HL-60 (cell line): ENCODE measurements around the gene PCDHGA4.

Experiments
- GABPA ChIP-seq: IDR thresholded peaks from 2 replicates; pipeline ENCODE4 v1.6.1; 2012; ENCODE audit warnings: low read depth
- POLR2AphosphoS5 ChIP-seq: IDR thresholded peaks from 2 replicates; pipeline ENCODE4 v1.6.1; 2012; ENCODE audit warnings: low read depth
- TF ChIP-seq, protein P1 (sequence below): IDR thresholded peaks from one replicate; pipeline ENCODE4 v1.5.1; 2011; ENCODE audit warnings: low read length, control low read depth, inconsistent platforms; ENCODE audit not compliant: insufficient read depth
- TF ChIP-seq, protein P2 (sequence below): IDR thresholded peaks from 2 replicates; pipeline ENCODE4 v1.6.1; 2012; ENCODE audit warnings: low read depth; ENCODE audit not compliant: insufficient replicate concordance

- TF ChIP-seq, protein P1, sequence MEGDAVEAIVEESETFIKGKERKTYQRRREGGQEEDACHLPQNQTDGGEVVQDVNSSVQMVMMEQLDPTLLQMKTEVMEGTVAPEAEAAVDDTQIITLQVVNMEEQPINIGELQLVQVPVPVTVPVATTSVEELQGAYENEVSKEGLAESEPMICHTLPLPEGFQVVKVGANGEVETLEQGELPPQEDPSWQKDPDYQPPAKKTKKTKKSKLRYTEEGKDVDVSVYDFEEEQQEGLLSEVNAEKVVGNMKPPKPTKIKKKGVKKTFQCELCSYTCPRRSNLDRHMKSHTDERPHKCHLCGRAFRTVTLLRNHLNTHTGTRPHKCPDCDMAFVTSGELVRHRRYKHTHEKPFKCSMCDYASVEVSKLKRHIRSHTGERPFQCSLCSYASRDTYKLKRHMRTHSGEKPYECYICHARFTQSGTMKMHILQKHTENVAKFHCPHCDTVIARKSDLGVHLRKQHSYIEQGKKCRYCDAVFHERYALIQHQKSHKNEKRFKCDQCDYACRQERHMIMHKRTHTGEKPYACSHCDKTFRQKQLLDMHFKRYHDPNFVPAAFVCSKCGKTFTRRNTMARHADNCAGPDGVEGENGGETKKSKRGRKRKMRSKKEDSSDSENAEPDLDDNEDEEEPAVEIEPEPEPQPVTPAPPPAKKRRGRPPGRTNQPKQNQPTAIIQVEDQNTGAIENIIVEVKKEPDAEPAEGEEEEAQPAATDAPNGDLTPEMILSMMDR: no peak
- TF ChIP-seq POLR2AphosphoS5 (no peak), GABPA (no peak)
- TF ChIP-seq, protein P2, sequence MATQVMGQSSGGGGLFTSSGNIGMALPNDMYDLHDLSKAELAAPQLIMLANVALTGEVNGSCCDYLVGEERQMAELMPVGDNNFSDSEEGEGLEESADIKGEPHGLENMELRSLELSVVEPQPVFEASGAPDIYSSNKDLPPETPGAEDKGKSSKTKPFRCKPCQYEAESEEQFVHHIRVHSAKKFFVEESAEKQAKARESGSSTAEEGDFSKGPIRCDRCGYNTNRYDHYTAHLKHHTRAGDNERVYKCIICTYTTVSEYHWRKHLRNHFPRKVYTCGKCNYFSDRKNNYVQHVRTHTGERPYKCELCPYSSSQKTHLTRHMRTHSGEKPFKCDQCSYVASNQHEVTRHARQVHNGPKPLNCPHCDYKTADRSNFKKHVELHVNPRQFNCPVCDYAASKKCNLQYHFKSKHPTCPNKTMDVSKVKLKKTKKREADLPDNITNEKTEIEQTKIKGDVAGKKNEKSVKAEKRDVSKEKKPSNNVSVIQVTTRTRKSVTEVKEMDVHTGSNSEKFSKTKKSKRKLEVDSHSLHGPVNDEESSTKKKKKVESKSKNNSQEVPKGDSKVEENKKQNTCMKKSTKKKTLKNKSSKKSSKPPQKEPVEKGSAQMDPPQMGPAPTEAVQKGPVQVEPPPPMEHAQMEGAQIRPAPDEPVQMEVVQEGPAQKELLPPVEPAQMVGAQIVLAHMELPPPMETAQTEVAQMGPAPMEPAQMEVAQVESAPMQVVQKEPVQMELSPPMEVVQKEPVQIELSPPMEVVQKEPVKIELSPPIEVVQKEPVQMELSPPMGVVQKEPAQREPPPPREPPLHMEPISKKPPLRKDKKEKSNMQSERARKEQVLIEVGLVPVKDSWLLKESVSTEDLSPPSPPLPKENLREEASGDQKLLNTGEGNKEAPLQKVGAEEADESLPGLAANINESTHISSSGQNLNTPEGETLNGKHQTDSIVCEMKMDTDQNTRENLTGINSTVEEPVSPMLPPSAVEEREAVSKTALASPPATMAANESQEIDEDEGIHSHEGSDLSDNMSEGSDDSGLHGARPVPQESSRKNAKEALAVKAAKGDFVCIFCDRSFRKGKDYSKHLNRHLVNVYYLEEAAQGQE: no peak
Observed at GRCh38 chr5:141355641-141356040, 820 bp downstream of the PCDHGA4 start.
